ENCODE measurements around the gene TMEM190.
A peak's percentile ranks its signal among the peaks of the same experiment; 100 is the strongest.
"Not testable (repeated sequence)": the region's sequence is repeated elsewhere in the genome, so short reads cannot be mapped to it uniquely, and the experiment has no call there.

Gene TMEM190

DNA sequence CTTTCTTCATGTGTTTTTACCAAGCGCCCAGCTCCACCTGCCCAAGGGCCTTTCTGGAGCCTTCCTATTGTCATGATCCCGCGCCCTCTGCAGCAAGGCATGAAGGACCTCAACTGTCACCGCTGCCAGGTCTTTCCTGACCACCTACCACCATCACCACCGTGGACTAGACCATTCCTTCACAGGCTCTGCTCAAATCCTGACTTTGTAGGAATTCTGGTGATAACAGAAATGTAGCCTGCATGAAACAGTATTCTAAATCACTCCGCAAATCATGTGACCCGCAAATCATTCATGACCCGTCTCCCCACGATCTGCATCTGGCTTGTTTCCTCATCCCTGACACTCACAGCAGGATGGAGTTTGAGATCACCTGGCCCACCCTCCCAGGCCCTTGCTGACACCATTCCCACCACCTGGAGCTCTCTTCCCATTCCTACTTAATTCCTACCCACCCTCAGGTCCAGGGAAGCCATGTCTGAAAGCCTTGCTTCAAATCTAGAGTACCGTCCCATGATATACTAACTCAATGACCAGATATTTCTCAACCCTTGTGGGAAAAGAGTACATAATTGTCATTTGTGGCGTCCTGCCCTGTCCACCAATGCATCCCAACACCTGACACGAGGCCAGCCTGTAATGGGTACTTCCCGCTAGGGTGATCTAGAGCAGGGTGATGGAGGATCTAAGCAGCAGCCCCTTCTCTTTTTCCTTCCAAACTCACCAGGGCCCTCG, 29.6 kb downstream of the TMEM190 start:
- no peaks in the 10 kb centered on the region for H3K27me3 Mint-ChIP-seq
- no peak for DNase-seq
- peaks cover 41% of the 10 kb centered on the region for H3K4me1 Mint-ChIP-seq (ENCODE audit: low read depth)
- peak overlapping the region; percentile 92 for H3K4me3 Mint-ChIP-seq
- H3K27ac Mint-ChIP-seq: peak overlapping the region; percentile 92
- peaks cover 10% of the 10 kb centered on the region for H3K9me3 Mint-ChIP-seq
- peaks cover 65% of the 10 kb centered on the region for H3K36me3 Mint-ChIP-seq (ENCODE audit: low read depth)

DNA sequence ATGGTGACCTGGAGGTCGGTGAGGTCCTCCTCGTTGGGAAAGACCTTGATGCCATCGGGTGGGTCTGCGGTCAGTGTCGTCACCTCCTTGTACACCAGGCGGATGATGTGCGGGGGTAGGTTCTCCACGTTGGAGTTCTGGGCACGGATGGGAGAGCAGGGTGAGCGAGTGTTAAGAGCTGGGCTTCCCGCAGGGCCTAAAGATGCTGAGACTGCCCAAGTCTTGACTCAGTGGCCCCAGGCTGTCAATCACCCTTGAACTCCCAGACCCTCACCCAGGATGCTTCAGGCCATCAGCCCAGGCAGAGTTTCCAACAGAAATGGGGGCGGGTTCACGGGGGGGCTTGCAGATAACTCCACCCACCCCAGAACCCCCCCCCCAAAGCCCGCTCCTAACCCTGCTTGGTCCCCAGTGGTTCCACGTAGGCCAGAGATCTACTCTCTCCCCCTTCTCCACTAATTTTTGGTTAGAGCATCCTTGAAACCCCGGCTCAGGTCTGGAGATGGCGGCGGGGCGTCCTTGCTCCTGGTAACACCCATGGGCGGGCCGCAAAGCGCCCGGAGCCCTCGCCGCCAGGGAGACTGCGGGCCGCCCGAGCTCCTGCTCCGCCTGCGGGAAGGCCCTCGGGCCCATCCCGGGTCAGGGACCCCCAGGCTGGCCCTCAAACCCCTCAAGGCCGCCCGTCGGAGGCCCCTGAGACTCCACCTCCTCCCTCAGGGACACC, 30.4 kb downstream of the TMEM190 start:
- Mint-ChIP-seq H3K9me3 (peaks cover 10% of the 10 kb centered on the region), H3K4me1 (ENCODE audit: low read depth) (peaks cover 41% of the 10 kb centered on the region), H3K4me3 (peak overlapping the region; percentile 92), H3K27ac (peak overlapping the region; percentile 92), H3K36me3 (ENCODE audit: low read depth) (peaks cover 60% of the 10 kb centered on the region), H3K27me3 (no peaks in the 10 kb centered on the region)
- no peak for DNase-seq

DNA sequence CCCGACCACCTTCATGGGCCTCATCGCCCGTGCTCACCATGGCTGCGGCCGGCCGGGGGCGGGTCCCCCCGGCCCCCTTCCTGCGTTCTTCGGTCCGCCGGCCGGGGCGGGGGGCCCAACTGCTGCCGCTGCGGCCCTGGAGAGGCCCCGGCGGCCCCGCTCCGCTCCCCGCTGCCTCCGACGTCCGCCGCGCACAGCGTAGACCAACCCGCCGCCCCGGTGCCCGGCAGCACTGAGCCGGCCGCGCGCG, 30.8 kb downstream of the TMEM190 start, which contains the start of gene UBE2S:
TSS of gene UBE2S (minus strand) at position 239 of the 250 bp plus-strand sequence. CDS start at position 40, 199 bp downstream.
- peak within 1 kb of the TSS; percentile 99 for H3K27ac Mint-ChIP-seq
- H3K4me3 Mint-ChIP-seq: peak within 1 kb of the TSS; percentile 92
- not testable (repeated sequence) for DNase-seq, H3K27me3 Mint-ChIP-seq
- peaks cover 55% of the 10 kb centered on the region for H3K36me3 Mint-ChIP-seq (ENCODE audit: low read depth)
- H3K9me3 Mint-ChIP-seq: peaks cover 10% of the 10 kb centered on the region
- H3K4me1 Mint-ChIP-seq (ENCODE audit: low read depth): peaks cover 40% of the 10 kb centered on the region

- peaks cover 50% of the 10 kb centered on the region for H3K36me3 Mint-ChIP-seq (ENCODE audit: low read depth)
- peaks cover 10% of the 10 kb centered on the region for H3K9me3 Mint-ChIP-seq
Observed at GRCh38 chr19:55407800-55408532, 31.3 kb downstream of the TMEM190 start.

DNA sequence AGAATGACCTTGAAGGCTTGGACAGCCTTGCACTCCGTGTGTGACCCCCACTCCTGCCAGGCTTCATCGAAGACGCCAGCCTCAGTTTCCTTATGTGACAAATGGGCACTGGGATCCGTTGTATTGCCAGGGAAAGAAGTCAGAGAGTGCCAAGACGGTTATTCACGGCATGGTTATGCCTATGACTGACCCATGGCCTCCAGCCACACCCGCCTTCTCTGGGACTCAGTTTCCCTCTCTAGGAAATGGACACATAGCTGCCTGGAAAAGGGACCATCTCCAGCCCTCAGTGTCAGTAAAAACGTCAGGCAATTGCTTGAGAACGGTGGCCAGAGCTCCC, 31.9 kb downstream of the TMEM190 start:
- DNase-seq: no peak
- peaks cover 33% of the 10 kb centered on the region for H3K4me1 Mint-ChIP-seq (ENCODE audit: low read depth)
- peaks cover 10% of the 10 kb centered on the region for H3K9me3 Mint-ChIP-seq
- H3K27ac Mint-ChIP-seq: peak overlapping the region; percentile 99
- peak overlapping the region; percentile 92 for H3K4me3 Mint-ChIP-seq
- peaks cover 45% of the 10 kb centered on the region for H3K36me3 Mint-ChIP-seq (ENCODE audit: low read depth)
- H3K27me3 Mint-ChIP-seq: no peaks in the 10 kb centered on the region

More at GRCh38 chr19:55407800-55408532, 31.3 kb downstream of the TMEM190 start:
- no peaks in the 10 kb centered on the region for H3K27me3 Mint-ChIP-seq
- H3K27ac Mint-ChIP-seq: peak overlapping the region; percentile 99
- peak; percentile 97 for DNase-seq
- peaks cover 37% of the 10 kb centered on the region for H3K4me1 Mint-ChIP-seq (ENCODE audit: low read depth)
- peak overlapping the region; percentile 92 for H3K4me3 Mint-ChIP-seq

GRCh38 chr19:55409179-55409578, 32.6 kb downstream of the TMEM190 start:
- Mint-ChIP-seq H3K4me1 (ENCODE audit: low read depth) (peaks cover 28% of the 10 kb centered on the region), H3K9me3 (peaks cover 10% of the 10 kb centered on the region), H3K27ac (peak overlapping the region; percentile 99), H3K36me3 (ENCODE audit: low read depth) (peaks cover 38% of the 10 kb centered on the region)
- not testable (repeated sequence) for DNase-seq, H3K27me3 Mint-ChIP-seq, H3K4me3 Mint-ChIP-seq

DNA sequence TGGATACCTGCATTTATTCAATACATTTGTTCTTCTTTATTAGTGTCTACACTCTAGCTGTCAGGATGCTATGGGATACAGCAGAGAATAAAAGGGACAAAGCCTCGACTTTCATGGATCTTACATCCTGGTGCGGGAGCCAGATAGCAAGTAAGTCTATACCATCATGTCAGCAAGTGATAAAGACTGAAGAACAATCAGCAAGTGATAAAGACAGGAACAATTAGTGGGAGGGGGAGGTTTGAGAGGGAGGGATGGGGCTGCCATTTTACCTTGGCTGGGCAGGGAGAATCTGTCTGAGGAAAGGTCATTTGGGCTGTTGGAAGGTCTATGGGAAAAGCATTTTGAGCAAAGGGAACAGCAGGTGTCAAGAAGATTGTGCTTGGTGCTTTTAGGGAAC, 33.5 kb downstream of the TMEM190 start:
- H3K27me3 Mint-ChIP-seq: no peaks in the 10 kb centered on the region
- no peak overlapping the region for H3K4me3 Mint-ChIP-seq
- no peak overlapping the region for H3K27ac Mint-ChIP-seq
- H3K4me1 Mint-ChIP-seq (ENCODE audit: low read depth): peaks cover 26% of the 10 kb centered on the region
- peaks cover 29% of the 10 kb centered on the region for H3K36me3 Mint-ChIP-seq (ENCODE audit: low read depth)
- peaks cover 10% of the 10 kb centered on the region for H3K9me3 Mint-ChIP-seq
- no peak for DNase-seq

- H3K4me1 Mint-ChIP-seq (ENCODE audit: low read depth): peaks cover 18% of the 10 kb centered on the region
- H3K27ac Mint-ChIP-seq: no peak overlapping the region
- DNase-seq: peak; percentile 50
- H3K9me3 Mint-ChIP-seq: no peaks in the 10 kb centered on the region
- no peaks in the 10 kb centered on the region for H3K36me3 Mint-ChIP-seq (ENCODE audit: low read depth)
- no peak overlapping the region for H3K4me3 Mint-ChIP-seq
- H3K27me3 Mint-ChIP-seq: no peaks in the 10 kb centered on the region
Observed at GRCh38 chr19:55418185-55418584, 41.6 kb downstream of the TMEM190 start.

DNA sequence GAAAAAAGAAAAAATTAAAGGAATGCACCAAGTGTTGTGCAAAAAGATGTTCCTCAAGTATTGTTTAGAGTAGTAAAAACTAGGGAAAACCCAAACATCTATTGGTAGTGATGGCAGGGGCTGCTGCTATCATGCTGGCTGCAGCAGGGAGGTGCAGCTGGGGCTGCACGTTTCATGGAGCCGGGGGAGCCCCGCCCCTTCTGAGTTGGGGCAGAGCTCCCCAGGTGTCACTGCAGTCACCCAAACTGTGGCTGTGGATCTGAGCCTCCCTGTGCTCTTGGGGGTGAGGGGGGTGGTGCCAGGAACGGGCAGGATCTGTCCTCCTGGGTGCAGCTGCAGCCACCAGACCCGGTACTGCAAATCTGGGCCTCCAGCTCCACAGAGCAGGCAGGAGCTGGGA, 42.5 kb downstream of the TMEM190 start:
- no peaks in the 10 kb centered on the region for H3K27me3 Mint-ChIP-seq
- no peaks in the 10 kb centered on the region for H3K36me3 Mint-ChIP-seq (ENCODE audit: low read depth)
- no peak overlapping the region for H3K27ac Mint-ChIP-seq
- no peak overlapping the region for H3K4me3 Mint-ChIP-seq
- DNase-seq: no peak
- peaks cover 18% of the 10 kb centered on the region for H3K4me1 Mint-ChIP-seq (ENCODE audit: low read depth)
- H3K9me3 Mint-ChIP-seq: no peaks in the 10 kb centered on the region

GRCh38 chr19:55419624-55420236, 43.1 kb downstream of the TMEM190 start:
- Mint-ChIP-seq H3K4me1 (ENCODE audit: low read depth) (peaks cover 18% of the 10 kb centered on the region), H3K9me3 (no peaks in the 10 kb centered on the region), H3K36me3 (ENCODE audit: low read depth) (no peaks in the 10 kb centered on the region), H3K27me3 (no peaks in the 10 kb centered on the region), H3K4me3 (no peak overlapping the region), H3K27ac (no peak overlapping the region)
- DNase-seq: no peak

DNA sequence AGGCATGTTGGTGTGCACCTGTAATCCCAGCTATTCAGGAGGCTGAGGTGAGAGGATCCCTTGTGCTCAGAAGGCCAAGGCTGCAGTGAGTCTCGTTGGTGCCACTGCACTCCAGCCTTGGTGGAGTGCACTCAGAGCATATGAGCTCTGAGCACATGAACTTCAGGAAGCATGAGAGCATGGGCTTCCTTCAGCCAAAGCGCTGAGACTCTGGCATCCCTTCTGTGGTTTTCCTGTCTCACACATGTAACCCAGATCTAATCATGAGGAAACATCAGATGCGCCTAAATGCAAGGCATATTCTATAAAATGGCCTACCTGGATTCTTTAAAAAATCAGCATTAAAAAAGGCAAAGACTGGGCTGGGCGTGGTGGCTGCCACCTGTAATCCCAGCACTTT, 44.7 kb downstream of the TMEM190 start:
- H3K4me1 Mint-ChIP-seq (ENCODE audit: low read depth): peaks cover 18% of the 10 kb centered on the region
- H3K27me3 Mint-ChIP-seq; H3K4me3 Mint-ChIP-seq; H3K9me3 Mint-ChIP-seq; H3K36me3 Mint-ChIP-seq (ENCODE audit: low read depth); DNase-seq; H3K27ac Mint-ChIP-seq: not testable (repeated sequence)

DNA sequence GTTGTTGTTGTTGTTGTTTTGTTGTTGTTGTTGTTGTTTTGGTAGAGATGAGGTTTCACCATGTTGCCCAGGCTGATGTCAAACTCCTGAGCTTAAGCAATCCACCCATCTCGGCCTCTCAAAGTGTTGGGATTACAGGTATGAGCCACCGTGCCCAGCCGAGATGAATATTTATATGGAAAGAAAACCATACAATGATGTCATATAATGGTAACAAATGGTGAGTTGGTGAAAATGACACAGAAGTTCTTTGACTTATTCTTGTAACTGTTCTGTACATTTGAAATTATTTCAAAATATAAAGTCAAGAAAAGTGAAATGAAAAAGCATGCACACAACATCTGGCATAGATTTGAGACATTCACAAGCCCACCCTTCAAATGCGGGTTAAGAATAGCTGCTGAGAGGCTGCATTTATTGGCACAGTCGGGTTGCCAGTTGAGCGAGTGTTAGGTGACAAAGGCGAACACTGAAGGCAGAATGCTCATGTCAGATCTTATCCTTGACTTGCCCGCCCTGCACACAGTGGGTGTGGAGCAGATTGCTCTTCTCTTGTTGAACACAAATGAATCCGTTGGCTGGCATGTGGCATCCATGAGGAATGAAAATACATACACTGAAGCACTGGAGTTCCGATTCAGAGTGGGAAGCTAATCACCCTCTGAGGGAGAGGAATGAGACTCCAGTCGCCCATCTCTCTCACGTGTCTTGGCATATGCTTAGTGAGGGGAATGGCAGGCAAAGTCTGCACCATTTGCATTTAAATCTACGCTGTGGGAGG, 46.8 kb downstream of the TMEM190 start:
- Mint-ChIP-seq H3K4me1 (ENCODE audit: low read depth) (peaks cover 14% of the 10 kb centered on the region), H3K9me3 (no peaks in the 10 kb centered on the region), H3K27me3 (peaks cover 4% of the 10 kb centered on the region), H3K36me3 (ENCODE audit: low read depth) (no peaks in the 10 kb centered on the region), H3K4me3 (no peak overlapping the region), H3K27ac (no peak overlapping the region)
- no peak for DNase-seq

GRCh38 chr19:55424518-55424917, 47.9 kb downstream of the TMEM190 start:
- no peak for DNase-seq
- H3K36me3 Mint-ChIP-seq (ENCODE audit: low read depth): no peaks in the 10 kb centered on the region
- peaks cover 14% of the 10 kb centered on the region for H3K4me1 Mint-ChIP-seq (ENCODE audit: low read depth)
- no peak overlapping the region for H3K27ac Mint-ChIP-seq
- peaks cover 10% of the 10 kb centered on the region for H3K27me3 Mint-ChIP-seq
- H3K9me3 Mint-ChIP-seq: no peaks in the 10 kb centered on the region
- no peak overlapping the region for H3K4me3 Mint-ChIP-seq

GRCh38 chr19:55426042-55426441, 49.4 kb downstream of the TMEM190 start:
- peaks cover 23% of the 10 kb centered on the region for H3K27me3 Mint-ChIP-seq

More at GRCh38 chr19:55426042-55426441, 49.4 kb downstream of the TMEM190 start:
- H3K36me3 Mint-ChIP-seq (ENCODE audit: low read depth): no peaks in the 10 kb centered on the region
- H3K27ac Mint-ChIP-seq: no peak overlapping the region
- no peaks in the 10 kb centered on the region for H3K9me3 Mint-ChIP-seq
- no peak for DNase-seq
- no peak overlapping the region for H3K4me3 Mint-ChIP-seq
- H3K4me1 Mint-ChIP-seq (ENCODE audit: low read depth): peaks cover 9% of the 10 kb centered on the region
